Measurements from ENCODE around the gene FLOT2.

DNA sequence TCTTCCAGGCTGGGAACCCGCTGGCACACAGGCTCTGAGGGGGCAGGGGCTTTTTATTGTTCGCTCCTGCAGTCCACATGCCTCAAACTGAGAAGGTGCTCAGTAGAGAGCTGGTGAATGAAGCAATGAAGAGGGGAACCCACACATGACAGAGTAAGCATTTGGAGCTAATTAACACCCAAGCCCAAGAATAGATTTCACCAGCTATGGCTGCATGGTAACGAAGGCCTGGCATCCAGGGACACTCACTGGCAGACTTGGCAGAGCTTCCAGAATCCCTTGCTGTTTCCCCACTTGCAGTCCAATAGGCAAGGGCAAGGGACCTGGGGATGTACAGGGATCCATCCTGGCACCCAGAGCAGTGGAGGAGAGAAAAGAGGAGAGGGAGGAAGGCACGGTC is 12.2 kb downstream of the FLOT2 start:
- TF ChIP-seq, protein P1, sequence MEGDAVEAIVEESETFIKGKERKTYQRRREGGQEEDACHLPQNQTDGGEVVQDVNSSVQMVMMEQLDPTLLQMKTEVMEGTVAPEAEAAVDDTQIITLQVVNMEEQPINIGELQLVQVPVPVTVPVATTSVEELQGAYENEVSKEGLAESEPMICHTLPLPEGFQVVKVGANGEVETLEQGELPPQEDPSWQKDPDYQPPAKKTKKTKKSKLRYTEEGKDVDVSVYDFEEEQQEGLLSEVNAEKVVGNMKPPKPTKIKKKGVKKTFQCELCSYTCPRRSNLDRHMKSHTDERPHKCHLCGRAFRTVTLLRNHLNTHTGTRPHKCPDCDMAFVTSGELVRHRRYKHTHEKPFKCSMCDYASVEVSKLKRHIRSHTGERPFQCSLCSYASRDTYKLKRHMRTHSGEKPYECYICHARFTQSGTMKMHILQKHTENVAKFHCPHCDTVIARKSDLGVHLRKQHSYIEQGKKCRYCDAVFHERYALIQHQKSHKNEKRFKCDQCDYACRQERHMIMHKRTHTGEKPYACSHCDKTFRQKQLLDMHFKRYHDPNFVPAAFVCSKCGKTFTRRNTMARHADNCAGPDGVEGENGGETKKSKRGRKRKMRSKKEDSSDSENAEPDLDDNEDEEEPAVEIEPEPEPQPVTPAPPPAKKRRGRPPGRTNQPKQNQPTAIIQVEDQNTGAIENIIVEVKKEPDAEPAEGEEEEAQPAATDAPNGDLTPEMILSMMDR (conservative IDR thresholded peaks at IDR 0.05; ENCODE audit: low read depth, low read length): no peak
- TF ChIP-seq EZH2 (IDR thresholded peaks at IDR 0.05; ENCODE audit: low read length, unreplicated experiment) (no peak), EZH2phosphoT487 (IDR thresholded peaks at IDR 0.05; ENCODE audit: borderline replicate concordance, low read length) (no peak)
